Measurements from ENCODE around the gene MED8. TPM values are rescaled to one million over a fixed set of nuclear protein-coding genes. Genes with fewer than 3 reads are reported as not detected.

The MED8 gene
- 31.1 and 32.8 TPM in 2 replicates for total RNA-seq (2022)
- percentile 83 among the genes with signal in this experiment for Bru-seq, nascent RNA
- percentile 83 among the genes with signal in this experiment for BruChase-seq, experiment 1, labeled RNA remaining after a 6-hour chase
- BruChase-seq, experiment 2, labeled RNA remaining after a 2-hour chase, result percentile 86 among the genes with signal in this experiment
- long read RNA-seq, transcript MED8-203 (7 exons, 1,924 nt), result major isoform, 77 of 93 reads
- long read RNA-seq, partial matches to known transcripts, result 10 of 93 reads
- long read RNA-seq, other reads (novel, unspliced or antisense), result 3 of 93 reads

- Mint-ChIP-seq H3K27ac (ENCODE audit: unreplicated experiment) (peak within 1 kb of the TSS; percentile 94), H3K36me3 (ENCODE audit: insufficient read depth, unreplicated experiment) (peaks cover 19% of the 10 kb centered on the region), H3K4me1 (ENCODE audit: low read depth, unreplicated experiment) (peaks cover 25% of the 10 kb centered on the region), H3K9me3 (ENCODE audit: low read depth, unreplicated experiment) (no peaks in the 10 kb centered on the region), H3K27me3 (ENCODE audit: unreplicated experiment) (no peaks in the 10 kb centered on the region), H3K4me3 (ENCODE audit: low read depth, unreplicated experiment) (peak within 1 kb of the TSS; percentile 97)
- intact Hi-C loops (cut with micrococcal nuclease; ENCODE audit: unreplicated experiment), result no loop called here
- peak; percentile 95 for DNase-seq
- TF ChIP-seq CTCF (IDR thresholded peaks at IDR 0.05; ENCODE audit: unreplicated experiment), result no peak
- no TSS peak for BruUV-seq (replicated peaks)
- CTCF ChIA-PET, result interaction anchor here (0.9 to 1.4 kb wide), 2 partner anchors 18 to 157 kb away, joined by 3 read pairs; no protein-coding TSS in a partner anchor
These were observed at the start of gene MED8, which contains the start of gene SZT2 for GRCh38 chr1:43389326-43390313. MED8 (minus strand) TSS chr1:43389800; CDS start chr1:43389764, 36 bp downstream. SZT2 (plus strand) TSS chr1:43389899; CDS start chr1:43389969, 70 bp downstream.

GRCh38 chr1:43438953-43439581, 49.5 kb upstream of the MED8 start:
- no peak for DNase-seq
- no peaks in the 10 kb centered on the region for H3K27me3 Mint-ChIP-seq (ENCODE audit: unreplicated experiment)
- TF ChIP-seq CTCF (IDR thresholded peaks at IDR 0.05; ENCODE audit: unreplicated experiment), result no peak
- intact Hi-C loops (cut with micrococcal nuclease; ENCODE audit: unreplicated experiment), result no loop called here
- no peak overlapping the region for H3K27ac Mint-ChIP-seq (ENCODE audit: unreplicated experiment)
- CTCF ChIA-PET, result no interaction called here
- peaks cover 46% of the 10 kb centered on the region for H3K36me3 Mint-ChIP-seq (ENCODE audit: insufficient read depth, unreplicated experiment)
- H3K4me1 Mint-ChIP-seq (ENCODE audit: low read depth, unreplicated experiment), result no peaks in the 10 kb centered on the region
- H3K4me3 Mint-ChIP-seq (ENCODE audit: low read depth, unreplicated experiment), result no peak overlapping the region
- H3K9me3 Mint-ChIP-seq (ENCODE audit: low read depth, unreplicated experiment), result no peaks in the 10 kb centered on the region
- no TSS peak for BruUV-seq (replicated peaks)

GRCh38 chr1:43438576-43438952, 49.0 kb upstream of the MED8 start:
- peaks cover 44% of the 10 kb centered on the region for H3K36me3 Mint-ChIP-seq (ENCODE audit: insufficient read depth, unreplicated experiment)
- no peak overlapping the region for H3K27ac Mint-ChIP-seq (ENCODE audit: unreplicated experiment)
- no peaks in the 10 kb centered on the region for H3K9me3 Mint-ChIP-seq (ENCODE audit: low read depth, unreplicated experiment)
- BruUV-seq (replicated peaks), result no TSS peak
- no peak overlapping the region for H3K4me3 Mint-ChIP-seq (ENCODE audit: low read depth, unreplicated experiment)
- H3K4me1 Mint-ChIP-seq (ENCODE audit: low read depth, unreplicated experiment), result no peaks in the 10 kb centered on the region
- no peaks in the 10 kb centered on the region for H3K27me3 Mint-ChIP-seq (ENCODE audit: unreplicated experiment)
- CTCF ChIA-PET, result no interaction called here
- no peak for DNase-seq
- no peak for TF ChIP-seq CTCF (IDR thresholded peaks at IDR 0.05; ENCODE audit: unreplicated experiment)
- intact Hi-C loops (cut with micrococcal nuclease; ENCODE audit: unreplicated experiment), result no loop called here

- CTCF ChIA-PET, result no interaction called here
- Mint-ChIP-seq H3K4me3 (ENCODE audit: low read depth, unreplicated experiment) (no peak overlapping the region), H3K9me3 (ENCODE audit: low read depth, unreplicated experiment) (no peaks in the 10 kb centered on the region), H3K36me3 (ENCODE audit: insufficient read depth, unreplicated experiment) (peaks cover 44% of the 10 kb centered on the region), H3K4me1 (ENCODE audit: low read depth, unreplicated experiment) (no peaks in the 10 kb centered on the region), H3K27me3 (ENCODE audit: unreplicated experiment) (no peaks in the 10 kb centered on the region), H3K27ac (ENCODE audit: unreplicated experiment) (no peak overlapping the region)
- intact Hi-C loops (cut with micrococcal nuclease; ENCODE audit: unreplicated experiment), result no loop called here
- no peak for TF ChIP-seq CTCF (IDR thresholded peaks at IDR 0.05; ENCODE audit: unreplicated experiment)
- no TSS peak for BruUV-seq (replicated peaks)
- no peak for DNase-seq
These were observed 48.4 kb upstream of the MED8 start for GRCh38 chr1:43438006-43438405.
